Tibial nerve (tissue), 4 donors: Measurements from ENCODE around the gene ENKD1. TPM values are rescaled to one million over a fixed set of nuclear protein-coding genes. Genes with fewer than 3 reads are reported as not detected.

Source experiments
- DNase-seq, 2 donors: peaks; one replicate each; pipeline ENCODE4 v3.0.0-alpha.2; 2019; ENCODE audit warnings: low spot score in 2 of 2
- H3K27ac ChIP-seq, 4 donors: fragments of 200-600 bp; sonication (generic) in 3 of 4; one replicate each; pipeline ENCODE4 v1.5.1; 2017 to 2019; ENCODE audit warnings: mild to moderate bottlenecking in 1 of 4
- H3K27me3 ChIP-seq, 2 donors: fragments of 200-600 bp; sonication (generic) in 1 of 2; one replicate each; pipeline versions ENCODE4 v1.5.1 to v1.6.0; 2017 to 2019
- H3K36me3 ChIP-seq, 3 donors: fragments of 200-600 bp; sonication (generic); one replicate each; pipeline ENCODE4 v1.5.1; 2018 to 2019
- H3K4me1 ChIP-seq, 4 donors: fragments of 200-600 bp; sonication (generic) in 3 of 4; one replicate each; pipeline ENCODE4 v1.5.1; 2017 to 2019
- H3K4me3 ChIP-seq, 4 donors: fragments of 200-600 bp; sonication (generic) in 3 of 4; one replicate each; pipeline ENCODE4 v1.5.1; 2017 to 2019; ENCODE audit warnings: mild to moderate bottlenecking in 1 of 4, moderate library complexity in 1 of 4
- H3K9me3 ChIP-seq, 4 donors: fragments of 200-600 bp; sonication (generic) in 3 of 4; one replicate each; pipeline ENCODE4 v1.5.1; 2017 to 2019
- EP300 ChIP-seq, 2 donors: sonication (generic); formaldehyde crosslinking; IDR thresholded peaks; one replicate each; pipeline ENCODE4 v1.6.1; 2017; ENCODE audit warnings: antibody characterized with exemption in 2 of 2, mild to moderate bottlenecking in 1 of 2
- POLR2A ChIP-seq, 2 donors: fragments of 450-650 bp; IDR thresholded peaks; one replicate each; pipeline ENCODE4 v1.6.1; 2017; ENCODE audit warnings: antibody characterized with exemption in 2 of 2, mild to moderate bottlenecking in 2 of 2, moderate library complexity in 2 of 2
- WGBS, 2 donors: methylation state at CpG; one replicate each; pipeline ENCODE4 v1.1.5; 2018; 5-methylcytosine and 5-hydroxymethylcytosine counted together
- total RNA-seq, 4 donors: library from RNA; depleted of rRNA; stranded (reverse); fragments of >200 nt; gene quantifications; one replicate each; pipeline ENCODE4 v1.1.0, GENCODE V29; 2016
- TF ChIP-seq, protein P1 (sequence below), 5 experiments: fragments of 200-600 bp in 3 of 5; fragments of 450-650 bp in 2 of 5; sonication (generic) in 3 of 5; IDR thresholded peaks; one replicate each; pipeline ENCODE4 v1.5.1; 2016 to 2019; ENCODE audit warnings: antibody characterized with exemption in 5 of 5, mild to moderate bottlenecking in 3 of 5, moderate library complexity in 2 of 5

ENKD1 gene
- total RNA-seq, 4 donors from 2014 or later, result 32.6 to 53.8 (median 45.6) TPM

DNA sequence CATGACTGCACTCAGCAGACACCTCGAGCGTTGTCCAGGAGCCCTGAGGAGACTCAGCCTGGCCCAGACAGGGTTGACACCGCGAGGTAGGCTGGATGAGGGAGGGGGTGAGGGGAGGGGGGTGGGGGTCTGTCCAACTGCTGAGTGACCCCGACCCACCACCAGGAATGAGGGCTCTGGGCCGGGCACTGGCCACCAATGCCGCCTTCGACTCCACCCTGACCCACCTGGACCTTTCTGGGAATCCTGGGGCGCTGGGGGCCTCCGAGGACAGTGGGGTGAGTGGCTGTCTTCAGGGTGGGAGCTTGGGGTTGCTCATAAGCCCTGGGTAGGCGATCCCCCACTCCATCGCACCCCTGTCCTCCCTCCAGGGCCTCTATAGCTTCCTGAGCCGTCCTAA, 18.9 kb downstream of the ENKD1 start:
- Histone ChIP-seq H3K36me3 (no peaks in the 10 kb centered on the region), H3K27ac (no peak overlapping the region), H3K4me3 (no peak overlapping the region), H3K9me3 (no peaks in the 10 kb centered on the region), H3K4me1 (peaks cover 0 to 35% (median 0%) of the 10 kb centered on the region in 4 donors), H3K27me3 (peaks cover 0 to 79% of the 10 kb centered on the region in 2 donors)
- DNase-seq, result no peak
- WGBS, 2 donors, result 76 to 85% methylated on average over 10 to 11 of the region's 13 CpGs
- TF ChIP-seq EP300 (IDR thresholded peaks at IDR 0.05) (no peak), POLR2A (IDR thresholded peaks at IDR 0.05) (no peak)
- TF ChIP-seq, protein P1, sequence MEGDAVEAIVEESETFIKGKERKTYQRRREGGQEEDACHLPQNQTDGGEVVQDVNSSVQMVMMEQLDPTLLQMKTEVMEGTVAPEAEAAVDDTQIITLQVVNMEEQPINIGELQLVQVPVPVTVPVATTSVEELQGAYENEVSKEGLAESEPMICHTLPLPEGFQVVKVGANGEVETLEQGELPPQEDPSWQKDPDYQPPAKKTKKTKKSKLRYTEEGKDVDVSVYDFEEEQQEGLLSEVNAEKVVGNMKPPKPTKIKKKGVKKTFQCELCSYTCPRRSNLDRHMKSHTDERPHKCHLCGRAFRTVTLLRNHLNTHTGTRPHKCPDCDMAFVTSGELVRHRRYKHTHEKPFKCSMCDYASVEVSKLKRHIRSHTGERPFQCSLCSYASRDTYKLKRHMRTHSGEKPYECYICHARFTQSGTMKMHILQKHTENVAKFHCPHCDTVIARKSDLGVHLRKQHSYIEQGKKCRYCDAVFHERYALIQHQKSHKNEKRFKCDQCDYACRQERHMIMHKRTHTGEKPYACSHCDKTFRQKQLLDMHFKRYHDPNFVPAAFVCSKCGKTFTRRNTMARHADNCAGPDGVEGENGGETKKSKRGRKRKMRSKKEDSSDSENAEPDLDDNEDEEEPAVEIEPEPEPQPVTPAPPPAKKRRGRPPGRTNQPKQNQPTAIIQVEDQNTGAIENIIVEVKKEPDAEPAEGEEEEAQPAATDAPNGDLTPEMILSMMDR (IDR thresholded peaks at IDR 0.05), result no peak

DNA sequence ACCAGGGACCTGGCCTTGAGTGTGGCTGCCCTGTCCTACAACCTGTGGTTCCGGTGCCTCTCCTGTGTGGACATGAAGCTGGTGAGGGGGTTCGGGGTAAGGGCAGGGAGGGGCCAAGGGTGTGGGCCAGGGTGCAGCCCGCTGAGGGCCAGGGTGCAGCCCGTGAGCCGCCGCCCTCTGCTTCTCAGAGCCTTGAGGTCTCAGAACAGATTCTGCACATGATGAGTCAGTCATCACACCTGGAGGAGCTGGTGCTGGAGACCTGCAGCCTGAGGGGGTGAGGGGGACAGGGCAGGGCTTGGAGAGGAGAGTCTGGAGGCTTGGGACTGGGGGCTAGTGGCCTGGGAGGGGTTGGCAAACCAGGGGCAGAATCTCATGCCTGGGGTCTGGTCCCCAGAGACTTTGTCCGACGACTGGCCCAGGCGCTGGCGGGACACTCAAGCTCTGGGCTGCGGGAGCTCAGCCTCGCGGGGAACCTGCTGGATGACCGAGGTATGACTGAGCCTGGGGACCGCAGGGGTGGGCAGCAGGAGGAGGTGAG, 19.4 kb downstream of the ENKD1 start:
- TF ChIP-seq POLR2A (IDR thresholded peaks at IDR 0.05), result no peak
- no peak for TF ChIP-seq EP300 (IDR thresholded peaks at IDR 0.05)
- TF ChIP-seq, protein P1 (IDR thresholded peaks at IDR 0.05), result no peak
- Histone ChIP-seq H3K4me3 (no peak overlapping the region), H3K27me3 (peaks cover 0 to 75% of the 10 kb centered on the region in 2 donors), H3K36me3 (no peaks in the 10 kb centered on the region), H3K4me1 (peaks cover 0 to 32% (median 0%) of the 10 kb centered on the region in 4 donors), H3K27ac (no peak overlapping the region), H3K9me3 (no peaks in the 10 kb centered on the region)
- no peak for DNase-seq
- WGBS, 2 donors, result 71 to 78% methylated on average over 13 to 14 of the region's 15 CpGs

DNA sequence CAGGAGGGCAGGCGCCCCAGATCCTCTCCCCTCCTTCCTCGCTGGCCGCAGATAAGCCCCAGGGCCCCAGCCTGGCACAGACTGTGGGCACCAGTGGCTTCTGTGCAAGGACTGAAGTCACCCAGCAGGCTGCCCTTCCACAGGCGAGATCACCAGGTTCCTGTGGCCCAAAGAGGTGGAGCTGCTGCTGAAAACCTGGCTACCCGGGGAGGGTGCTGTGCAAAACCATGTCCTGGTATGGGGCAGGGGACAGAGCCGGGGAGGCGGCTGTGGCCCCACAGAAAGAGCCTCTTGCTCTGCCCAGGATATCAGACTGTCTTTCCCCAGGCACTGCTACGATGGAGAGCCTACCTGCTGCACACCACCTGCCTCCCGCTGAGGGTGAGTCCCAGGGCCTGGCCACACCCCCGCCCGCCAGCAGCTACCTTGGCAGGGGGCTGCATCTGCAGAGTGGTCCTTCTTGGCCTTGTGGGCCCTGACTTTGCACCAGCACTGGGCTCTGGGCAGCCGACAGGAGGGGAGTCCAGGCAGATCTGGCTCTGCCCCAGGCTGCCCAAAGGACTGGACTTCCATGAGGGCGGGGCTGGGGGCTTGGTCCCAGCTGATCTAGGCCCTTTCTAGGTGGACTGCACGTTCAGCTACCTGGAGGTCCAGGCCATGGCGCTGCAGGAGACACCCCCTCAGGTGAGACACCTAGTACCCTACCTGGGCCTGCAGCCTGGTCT, 21.0 kb downstream of the ENKD1 start:
- Histone ChIP-seq H3K27ac (peak overlapping the region in 1 of 4 donors; percentile 67), H3K4me1 (peaks cover 0 to 32% (median 0%) of the 10 kb centered on the region in 4 donors), H3K27me3 (peaks cover 0 to 59% of the 10 kb centered on the region in 2 donors), H3K4me3 (peak overlapping the region in 2 of 4 donors; percentile 33 to 50), H3K9me3 (no peaks in the 10 kb centered on the region), H3K36me3 (no peaks in the 10 kb centered on the region)
- WGBS, 2 donors, result 82 to 91% methylated on average over 11 to 15 of the region's 15 CpGs
- no peak for DNase-seq
- no peak for TF ChIP-seq POLR2A (IDR thresholded peaks at IDR 0.05)
- TF ChIP-seq, protein P1 (IDR thresholded peaks at IDR 0.05), result no peak
- TF ChIP-seq EP300 (IDR thresholded peaks at IDR 0.05), result no peak

DNA sequence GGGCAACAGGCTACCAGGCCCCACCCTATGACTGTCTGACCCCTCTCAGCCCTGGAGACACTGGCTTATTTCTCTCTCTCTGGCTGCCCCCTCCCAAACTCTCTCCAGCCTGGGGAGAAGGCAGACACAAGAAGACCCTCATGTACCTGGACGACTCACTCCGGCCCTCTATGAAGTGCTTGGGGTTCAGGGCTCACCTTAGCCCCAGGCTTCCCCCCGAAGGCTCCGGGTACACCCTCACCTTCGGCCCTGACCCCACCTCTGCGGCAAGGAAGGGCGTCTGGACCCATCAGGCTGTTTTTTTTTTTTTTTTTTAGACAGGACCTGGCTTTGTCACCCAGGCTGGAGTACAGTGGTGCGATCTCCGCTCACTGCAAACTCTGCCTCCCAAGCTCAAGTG, 22.5 kb downstream of the ENKD1 start:
- Histone ChIP-seq H3K36me3 (peaks cover 0 to 12% (median 0%) of the 10 kb centered on the region in 3 donors), H3K27ac (no peak overlapping the region), H3K27me3 (peaks cover 0 to 44% of the 10 kb centered on the region in 2 donors), H3K4me3 (no peak overlapping the region), H3K4me1 (peaks cover 0 to 21% (median 0%) of the 10 kb centered on the region in 4 donors), H3K9me3 (no peaks in the 10 kb centered on the region)
- TF ChIP-seq, protein P1 (IDR thresholded peaks at IDR 0.05), result no peak
- TF ChIP-seq EP300 (IDR thresholded peaks at IDR 0.05), result no peak
- no peak for TF ChIP-seq POLR2A (IDR thresholded peaks at IDR 0.05)
- DNase-seq, result no peak
- WGBS, 2 donors, result 85 to 88% methylated on average over 9 of the region's 9 CpGs
